K562 (cell line): ENCODE measurements around the gene DCAF6. TPM values are rescaled to one million over a fixed set of nuclear protein-coding genes. Genes with fewer than 3 reads are reported as not detected.

Experiments
- ATAC-seq: fragments of 200-7000 bp; cut with Tn5 transposase; 3 replicates; pipeline ENCODE4 v1.9.1; 2020; ENCODE audit warnings: moderate library complexity
- BruUV-seq: library from RNA; stranded (reverse); fragments of 400-500 nt; replicated peaks from 2 replicates; lab custom pipeline; 2021; lab: Mats Ljungman, UMichigan
- CTCF ChIA-PET: fragments of 300-600 bp; formaldehyde crosslinking; extraction: SDS; loops from one replicate; lab custom pipeline; 2021; ENCODE audit warnings: low intra/inter-chr PET ratio; lab: Yijun Ruan, JAX
- POLR2A ChIA-PET: fragments of 300-600, 350-650 bp; sonication (Branson Sonifier 250); formaldehyde crosslinking; extraction: SDS; loops from one replicate; lab custom pipeline; 2021; ENCODE audit warnings: antibody characterized with exemption, inconsistent platforms; lab: Yijun Ruan, JAX
- DNase-seq, 4 experiments: peaks; one replicate each; pipeline versions ENCODE4 v3.0.0 to v3.0.0-alpha.2; 2011 to 2018; ENCODE audit warnings: low spot score in 3 of 4, mixed read lengths in 3 of 4; ENCODE audit errors: extremely low read depth in 1 of 4
- FAIRE-seq: peaks from 2 replicates; lab custom pipeline; 2011; peaks lifted over from hg19 to GRCh38; lab: Jason Lieb, UNC
- H2AFZ ChIP-seq: 2 replicates; pipeline ENCODE4 v1.6.0; 2011; ENCODE audit warnings: low read depth, low read length, control low read depth, inconsistent platforms
- H3K27ac ChIP-seq: fragments of 200-600 bp; 3 replicates; pipeline ENCODE4 v1.8.0; 2011; ENCODE audit warnings: low read depth, mild to moderate bottlenecking, control low read depth, inconsistent platforms, low read length, moderate library complexity, mixed read lengths; ENCODE audit errors: extremely low read depth
- H3K27me3 ChIP-seq, 2 experiments: fragments of 300-600 bp in 1 of 2; 2 replicates in 1 of 2; 3 replicates in 1 of 2; pipeline versions ENCODE4 v1.6.0 to v1.8.0; 2011; ENCODE audit warnings: inconsistent platforms in 2 of 2, low read length in 2 of 2, mild to moderate bottlenecking in 1 of 2, mixed read lengths in 1 of 2, moderate library complexity in 1 of 2; ENCODE audit not compliant: control insufficient read depth in 2 of 2, insufficient read depth in 2 of 2
- H3K36me3 ChIP-seq: fragments of 300-600 bp; 3 replicates; pipeline ENCODE4 v1.8.0; 2011; ENCODE audit warnings: mild to moderate bottlenecking, low read length, inconsistent platforms; ENCODE audit not compliant: control insufficient read depth, insufficient read depth
- H3K4me1 ChIP-seq, 2 experiments: fragments of 200-600 bp in 1 of 2; replicated peaks in 1 of 2; 2 replicates in 1 of 2; 3 replicates in 1 of 2; pipeline versions ENCODE4 v1.5.1 to v1.8.0; 2011; ENCODE audit warnings: inconsistent platforms in 2 of 2, low read length in 2 of 2, mild to moderate bottlenecking in 1 of 2, mixed read lengths in 1 of 2, moderate library complexity in 1 of 2; ENCODE audit not compliant: control insufficient read depth in 2 of 2, insufficient read depth in 2 of 2
- H3K4me2 ChIP-seq: 2 replicates; pipeline ENCODE4 v1.6.1; 2011; ENCODE audit warnings: low read length, control low read depth, inconsistent platforms, mixed read lengths; ENCODE audit not compliant: insufficient read depth
- H3K4me3 ChIP-seq: fragments of 200-600 bp; sonication (generic), shearing (Covaris generic); 2 replicates; pipeline ENCODE4 v1.5.1; 2016; ENCODE audit warnings: control low read depth, inconsistent platforms
- H3K79me2 ChIP-seq: fragments of 200-600 bp; 3 replicates; pipeline ENCODE4 v1.8.0; 2011; ENCODE audit warnings: low read length, inconsistent platforms; ENCODE audit not compliant: control insufficient read depth, insufficient read depth
- H3K9ac ChIP-seq, 2 experiments: 2 replicates each; pipeline versions ENCODE4 v1.6.0 to v1.6.1; 2011; ENCODE audit warnings: low read depth in 2 of 2, low read length in 2 of 2, control low read depth in 1 of 2, inconsistent platforms in 1 of 2, mild to moderate bottlenecking in 1 of 2, mixed read lengths in 1 of 2; ENCODE audit not compliant: insufficient read depth in 1 of 2
- H3K9me1 ChIP-seq: one replicate; pipeline ENCODE4 v1.6.0; 2011; ENCODE audit warnings: inconsistent platforms, mild to moderate bottlenecking, low read length, moderate library complexity; ENCODE audit not compliant: control insufficient read depth, insufficient read depth
- H3K9me3 ChIP-seq: replicated peaks from 2 replicates; pipeline ENCODE4 v1.5.1; 2011; ENCODE audit warnings: low read depth, low read length, inconsistent platforms; ENCODE audit not compliant: control insufficient read depth, insufficient read depth
- H4K20me1 ChIP-seq: replicated peaks from 2 replicates; pipeline ENCODE4 v1.6.1; 2011; ENCODE audit warnings: low read length, inconsistent platforms, mixed read lengths; ENCODE audit not compliant: control insufficient read depth, insufficient read depth
- EP300 ChIP-seq: IDR thresholded peaks from 2 replicates; pipeline ENCODE4 v1.6.1; 2012; ENCODE audit warnings: low read length, improper control_type of control experiment
- TAF9B ChIP-seq: fragments of 450-650 bp; IDR thresholded peaks from 2 replicates; pipeline ENCODE4 v1.6.1; 2018; ENCODE audit warnings: mild to moderate bottlenecking; ENCODE audit not compliant: partially characterized antibody
- TSHZ1 ChIP-seq: fragments of 250-450 bp; sonication (Bioruptor Pico); IDR thresholded peaks from 2 replicates; pipeline ENCODE4 v1.4.0; 2020; ENCODE audit warnings: mild to moderate bottlenecking, moderate library complexity
- XRCC3 ChIP-seq: fragments of 450-650 bp; IDR thresholded peaks from 2 replicates; pipeline ENCODE4 v1.6.1; 2017; ENCODE audit warnings: mild to moderate bottlenecking, moderate library complexity
- WGBS: fragments of 100-300 bp; shearing (Covaris generic); methylation state at CpG from one replicate; pipeline ENCODE4 v1.1.6; 2016; ENCODE audit warnings: low coverage, mixed read lengths; ENCODE audit not compliant: insufficient coverage; ENCODE audit errors: missing lambda C conversion rate; 5-methylcytosine and 5-hydroxymethylcytosine counted together
- in situ Hi-C: fragments of 300-500 bp; cut with MboI; formaldehyde crosslinking; loops from 4 replicates; pipeline ENCODE4 v1.15.0; 2018; ENCODE audit warnings: inconsistent platforms, mixed read lengths
- intact Hi-C: fragments of 100-400 bp; cut with micrococcal nuclease; formaldehyde crosslinking; loops from 2 replicates; pipeline ENCODE4 v1.14.2; 2022
- polyA plus RNA-seq, 8 experiments: library from polyadenylated mRNA; depleted of rRNA in 4 of 8; stranded (reverse) in 5 of 8; unstranded in 3 of 8; fragments of >200 nt; fragmentation: Nextera tagmentation in 2 of 8; fragmentation: Illumina TruSeq in 1 of 8; extraction: Ambion mirVana in 2 of 8; extraction: Trizol in 1 of 8; gene quantifications; 2 replicates each; pipeline versions ENCODE4 v1.2.1 to v1.2.3, GENCODE V29; 2011 to 2014; ENCODE audit warnings: inconsistent platforms in 1 of 8, missing spikeins in 1 of 8
- total RNA-seq, 7 experiments: library from RNA; depleted of rRNA in 6 of 7; stranded (reverse); fragments of >200 nt in 6 of 7; fragmentation: Illumina TruSeq in 2 of 7; extraction: Trizol in 2 of 7; gene quantifications; 2 replicates each; pipeline versions ENCODE4 v1.2.1 to v1.2.3, GENCODE V29; 2011 to 2021; ENCODE audit warnings: low replicate concordance in 1 of 7
- TF ChIP-seq, protein P1 (sequence below), 3 experiments: IDR thresholded peaks in 2 of 3; conservative IDR thresholded peaks in 1 of 3; 2 replicates each; pipeline ENCODE4 v1.5.1; 2011 to 2012; ENCODE audit warnings: low read length in 3 of 3, mild to moderate bottlenecking in 3 of 3, control low read depth in 2 of 3, improper control_type of control experiment in 1 of 3, inconsistent platforms in 1 of 3, low read depth in 1 of 3, mixed read lengths in 1 of 3, moderate library complexity in 1 of 3; ENCODE audit not compliant: insufficient read depth in 2 of 3

The DCAF6 gene
- total and polyA plus RNA-seq, 9 of the 15 experiments (the other 6 are each of a cell fraction or from before 2014, with no cell fraction given), result 19.1 to 102 (median 46.3) TPM

GRCh38 chr1:168091720-168092550, 155.5 kb downstream of the DCAF6 start (continued):
- TF ChIP-seq TSHZ1 (CRISPR knock-in tag) (no peak), XRCC3 (no peak), TAF9B (no peak)

DNA sequence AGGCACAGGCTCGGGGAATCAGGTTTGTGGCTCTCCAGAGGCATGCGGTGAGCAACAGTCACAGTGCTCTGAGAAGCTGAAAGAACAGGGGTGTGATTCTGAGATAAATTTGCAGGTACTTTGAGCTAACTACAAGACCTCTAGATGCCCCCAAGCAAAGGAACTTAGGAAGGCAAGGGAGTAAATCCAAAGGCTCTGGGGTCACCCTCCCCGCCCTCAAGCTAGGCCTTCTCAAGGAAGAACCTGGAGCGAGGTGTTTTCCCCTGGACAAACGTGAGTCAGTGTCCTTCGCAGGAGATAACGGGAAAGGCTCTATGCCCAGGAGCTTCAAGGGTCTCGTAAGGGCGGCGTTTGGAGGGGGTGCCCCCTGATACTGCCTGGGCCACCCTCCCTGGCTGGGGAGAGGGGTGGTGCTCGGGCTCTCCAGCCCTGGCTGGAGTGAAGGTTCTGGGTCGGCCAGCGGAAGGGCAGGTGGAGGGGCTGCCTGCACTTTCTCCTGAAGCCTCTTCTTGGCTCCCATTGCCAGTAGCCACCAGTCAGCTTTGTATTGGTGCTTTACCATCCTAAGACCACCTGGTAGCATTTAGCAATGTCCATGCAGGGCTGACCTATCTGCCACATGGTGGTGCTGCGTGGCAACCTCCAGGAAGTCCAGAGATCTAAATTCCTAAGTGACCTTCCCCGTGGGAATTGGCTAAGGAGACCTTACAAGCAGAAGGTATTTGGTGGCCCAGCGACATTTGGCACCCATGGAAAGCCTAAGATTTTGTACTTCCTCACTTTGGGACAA, 156.3 kb downstream of the DCAF6 start:
- H3K36me3 ChIP-seq, result no peaks in the 10 kb centered on the region
- H3K4me2 ChIP-seq, result no peak overlapping the region
- DNase-seq (peak in 3 of 4 experiments; percentile 34 to 41 (median 37)), ATAC-seq (peak; percentile 56), FAIRE-seq (peak; percentile 70)
- in situ Hi-C loops (loop anchor here (10.0 kb wide), 1 partner anchor 492 kb away; no protein-coding TSS in a partner anchor), intact Hi-C loops (loop anchor here (5.0 to 10.0 kb wide), 4 partner anchors 55 to 342 kb away; partner anchors contain the start of gene SFT2D2)
- no peak overlapping the region for H2AFZ ChIP-seq
- POLR2A ChIA-PET, result interaction anchor here (2.3 kb wide), 1 partner anchor 8 kb away, joined by 11 read pairs; no protein-coding TSS in a partner anchor
- no peak overlapping the region for H3K27ac ChIP-seq
- no peak overlapping the region for H3K4me3 ChIP-seq
- no TSS peak for BruUV-seq
- no peaks in the 10 kb centered on the region for H3K9me1 ChIP-seq
- H4K20me1 ChIP-seq, result no peaks in the 10 kb centered on the region
- H3K4me1 ChIP-seq, result peaks cover 0 to 8% of the 10 kb centered on the region in 2 experiments; a peak in 2 of 5 replicates
- WGBS, result 30% methylated on average over 16 of the region's 16 CpGs
- H3K79me2 ChIP-seq, result no peaks in the 10 kb centered on the region
- H3K27me3 ChIP-seq, result peaks cover 9 to 39% of the 10 kb centered on the region in 2 experiments; a peak in 4 of 5 replicates
- CTCF ChIA-PET, result interaction anchor here (0.5 to 0.9 kb wide), 3 partner anchors 53 to 273 kb away, joined by 3 to 5 read pairs (median 3); no protein-coding TSS in a partner anchor
- H3K9ac ChIP-seq, result no peak overlapping the region
- H3K9me3 ChIP-seq, result no peaks in the 10 kb centered on the region
- no peak for TF ChIP-seq EP300
- TF ChIP-seq, protein P1, sequence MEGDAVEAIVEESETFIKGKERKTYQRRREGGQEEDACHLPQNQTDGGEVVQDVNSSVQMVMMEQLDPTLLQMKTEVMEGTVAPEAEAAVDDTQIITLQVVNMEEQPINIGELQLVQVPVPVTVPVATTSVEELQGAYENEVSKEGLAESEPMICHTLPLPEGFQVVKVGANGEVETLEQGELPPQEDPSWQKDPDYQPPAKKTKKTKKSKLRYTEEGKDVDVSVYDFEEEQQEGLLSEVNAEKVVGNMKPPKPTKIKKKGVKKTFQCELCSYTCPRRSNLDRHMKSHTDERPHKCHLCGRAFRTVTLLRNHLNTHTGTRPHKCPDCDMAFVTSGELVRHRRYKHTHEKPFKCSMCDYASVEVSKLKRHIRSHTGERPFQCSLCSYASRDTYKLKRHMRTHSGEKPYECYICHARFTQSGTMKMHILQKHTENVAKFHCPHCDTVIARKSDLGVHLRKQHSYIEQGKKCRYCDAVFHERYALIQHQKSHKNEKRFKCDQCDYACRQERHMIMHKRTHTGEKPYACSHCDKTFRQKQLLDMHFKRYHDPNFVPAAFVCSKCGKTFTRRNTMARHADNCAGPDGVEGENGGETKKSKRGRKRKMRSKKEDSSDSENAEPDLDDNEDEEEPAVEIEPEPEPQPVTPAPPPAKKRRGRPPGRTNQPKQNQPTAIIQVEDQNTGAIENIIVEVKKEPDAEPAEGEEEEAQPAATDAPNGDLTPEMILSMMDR (IDR thresholded peaks at IDR 0.05 in 2 of 3, conservative IDR thresholded peaks at IDR 0.05 in 1 of 3; ENCODE audit: insufficient read depth in 2 of 3, low read depth in 1 of 3, low read length in 3 of 3), result peak; percentile 43 to 62 (median 59); a peak in 5 of 6 replicates
